ENCODE results near the gene TMEM132E. TPM values are rescaled to one million over a fixed set of nuclear protein-coding genes. Genes with fewer than 3 reads are reported as not detected.

TMEM132E gene
- total and polyA plus RNA-seq, 2 experiments from 2014 or later: 0.16 to 0.45 TPM

DNA sequence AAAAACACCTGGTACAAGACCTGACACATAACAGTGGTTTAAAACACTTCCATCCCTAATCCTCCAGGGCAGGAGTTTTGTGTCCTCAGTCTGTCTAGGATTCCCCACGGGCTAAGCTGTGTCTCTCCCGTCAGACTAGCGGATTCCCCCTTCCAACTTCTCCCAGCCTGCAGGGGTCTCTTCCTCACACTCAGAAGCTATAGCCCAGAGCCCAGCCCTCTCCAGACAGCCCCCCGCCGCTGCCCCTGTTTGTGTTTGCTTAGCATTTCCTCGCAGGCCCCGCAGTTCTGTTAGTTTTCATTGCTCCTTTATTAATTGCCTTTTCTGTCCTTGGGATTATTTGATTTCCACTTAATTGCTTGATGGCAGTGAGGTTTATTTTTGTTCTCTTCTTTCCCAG lies 91.2 kb downstream of the TMEM132E start:
- Histone ChIP-seq H3K4me2 (no peak overlapping the region), H3K9me2 (ENCODE audit: insufficient read depth) (no peaks in the 10 kb centered on the region), H4K20me1 (replicated peaks; ENCODE audit: insufficient read depth) (no peaks in the 10 kb centered on the region), H3F3A (replicated peaks; ENCODE audit: low read depth) (no peaks in the 10 kb centered on the region), H3K27me3 (ENCODE audit: insufficient read depth) (no peaks in the 10 kb centered on the region), H3K27ac (ENCODE audit: low read depth) (no peak overlapping the region), H3K4me1 (ENCODE audit: insufficient read depth) (peaks cover 1% of the 10 kb centered on the region; the same call in 1 of the 2 replicates), H3K79me2 (replicated peaks; ENCODE audit: insufficient read depth) (no peaks in the 10 kb centered on the region), H3K36me3 (ENCODE audit: insufficient read depth) (no peaks in the 10 kb centered on the region), H3K4me3 (no peak overlapping the region), H2AFZ (no peak overlapping the region)
- Mint-ChIP-seq H3K9me3 (no peaks in the 10 kb centered on the region), H3K4me3 (no peak overlapping the region), H3K36me3 (ENCODE audit: low read depth) (no peaks in the 10 kb centered on the region), H3K4me1 (peaks cover 18% of the 10 kb centered on the region), H3K27ac (no peak overlapping the region), H3K27me3 (ENCODE audit: insufficient read depth, low read depth, poor library complexity) (peaks cover 7% of the 10 kb centered on the region)
- DNase-seq (ENCODE audit: low spot score) (peak; percentile 12), ATAC-seq (peak; percentile 16; the same call in 2 of the 3 replicates)
- TF ChIP-seq NANOG (IDR thresholded peaks at IDR 0.05; ENCODE audit: borderline replicate concordance) (no peak), EZH2phosphoT487 (IDR thresholded peaks at IDR 0.05; ENCODE audit: unreplicated experiment) (no peak), STAT1 (IDR thresholded peaks at IDR 0.05; ENCODE audit: unreplicated experiment) (no peak), POLR2AphosphoS5 (IDR thresholded peaks at IDR 0.05; ENCODE audit: low read depth) (no peak)
- TF ChIP-seq, protein P1, sequence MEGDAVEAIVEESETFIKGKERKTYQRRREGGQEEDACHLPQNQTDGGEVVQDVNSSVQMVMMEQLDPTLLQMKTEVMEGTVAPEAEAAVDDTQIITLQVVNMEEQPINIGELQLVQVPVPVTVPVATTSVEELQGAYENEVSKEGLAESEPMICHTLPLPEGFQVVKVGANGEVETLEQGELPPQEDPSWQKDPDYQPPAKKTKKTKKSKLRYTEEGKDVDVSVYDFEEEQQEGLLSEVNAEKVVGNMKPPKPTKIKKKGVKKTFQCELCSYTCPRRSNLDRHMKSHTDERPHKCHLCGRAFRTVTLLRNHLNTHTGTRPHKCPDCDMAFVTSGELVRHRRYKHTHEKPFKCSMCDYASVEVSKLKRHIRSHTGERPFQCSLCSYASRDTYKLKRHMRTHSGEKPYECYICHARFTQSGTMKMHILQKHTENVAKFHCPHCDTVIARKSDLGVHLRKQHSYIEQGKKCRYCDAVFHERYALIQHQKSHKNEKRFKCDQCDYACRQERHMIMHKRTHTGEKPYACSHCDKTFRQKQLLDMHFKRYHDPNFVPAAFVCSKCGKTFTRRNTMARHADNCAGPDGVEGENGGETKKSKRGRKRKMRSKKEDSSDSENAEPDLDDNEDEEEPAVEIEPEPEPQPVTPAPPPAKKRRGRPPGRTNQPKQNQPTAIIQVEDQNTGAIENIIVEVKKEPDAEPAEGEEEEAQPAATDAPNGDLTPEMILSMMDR (conservative IDR thresholded peaks at IDR 0.05; ENCODE audit: low read depth in 2 of 2): 0 out of 4 replicates have a peak, but pooled peaks of 1 of the 2 experiments have one; percentile 11

DNA sequence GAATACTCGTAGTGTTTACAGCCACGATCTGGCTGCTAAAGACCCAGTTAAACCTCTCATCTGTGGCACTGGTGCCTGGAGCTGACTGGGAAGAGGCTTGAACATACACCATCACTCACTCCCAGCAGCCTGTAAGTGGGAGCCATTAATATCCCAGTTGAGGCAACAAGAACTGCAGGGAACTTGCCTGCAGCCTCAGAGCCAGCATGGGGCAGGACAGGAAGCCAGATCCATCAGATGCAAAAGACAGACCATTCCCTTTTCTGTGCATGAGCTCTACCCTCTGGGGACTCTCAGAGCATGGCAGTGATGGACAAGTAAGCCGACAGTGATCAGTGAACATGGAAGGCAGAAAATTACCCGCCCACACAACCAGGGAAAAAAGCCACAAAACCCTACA lies 91.8 kb downstream of the TMEM132E start:
- Histone ChIP-seq H3F3A (replicated peaks; ENCODE audit: low read depth) (no peaks in the 10 kb centered on the region), H3K27me3 (ENCODE audit: insufficient read depth) (no peaks in the 10 kb centered on the region), H2AFZ (no peak overlapping the region), H4K20me1 (replicated peaks; ENCODE audit: insufficient read depth) (no peaks in the 10 kb centered on the region), H3K4me2 (no peak overlapping the region), H3K9me2 (ENCODE audit: insufficient read depth) (no peaks in the 10 kb centered on the region), H3K36me3 (ENCODE audit: insufficient read depth) (no peaks in the 10 kb centered on the region), H3K79me2 (replicated peaks; ENCODE audit: insufficient read depth) (no peaks in the 10 kb centered on the region), H3K4me3 (no peak overlapping the region), H3K27ac (ENCODE audit: low read depth) (no peak overlapping the region), H3K4me1 (ENCODE audit: insufficient read depth) (no peaks in the 10 kb centered on the region; the same call in 1 of the 2 replicates)
- peaks cover 14% of the 10 kb centered on the region for H3K4me1 Mint-ChIP-seq
- H3K27me3 Mint-ChIP-seq (ENCODE audit: insufficient read depth, low read depth, poor library complexity): peaks cover 3% of the 10 kb centered on the region
- no peaks in the 10 kb centered on the region for H3K36me3 Mint-ChIP-seq (ENCODE audit: low read depth)
- TF ChIP-seq JUNB (IDR thresholded peaks at IDR 0.05; ENCODE audit: unreplicated experiment): no peak
- no peak for TF ChIP-seq POLR2AphosphoS5 (IDR thresholded peaks at IDR 0.05; ENCODE audit: low read depth)
- TF ChIP-seq ZNF114 (CRISPR knock-in tag; IDR thresholded peaks at IDR 0.05): no peak
- TF ChIP-seq, protein P2, sequence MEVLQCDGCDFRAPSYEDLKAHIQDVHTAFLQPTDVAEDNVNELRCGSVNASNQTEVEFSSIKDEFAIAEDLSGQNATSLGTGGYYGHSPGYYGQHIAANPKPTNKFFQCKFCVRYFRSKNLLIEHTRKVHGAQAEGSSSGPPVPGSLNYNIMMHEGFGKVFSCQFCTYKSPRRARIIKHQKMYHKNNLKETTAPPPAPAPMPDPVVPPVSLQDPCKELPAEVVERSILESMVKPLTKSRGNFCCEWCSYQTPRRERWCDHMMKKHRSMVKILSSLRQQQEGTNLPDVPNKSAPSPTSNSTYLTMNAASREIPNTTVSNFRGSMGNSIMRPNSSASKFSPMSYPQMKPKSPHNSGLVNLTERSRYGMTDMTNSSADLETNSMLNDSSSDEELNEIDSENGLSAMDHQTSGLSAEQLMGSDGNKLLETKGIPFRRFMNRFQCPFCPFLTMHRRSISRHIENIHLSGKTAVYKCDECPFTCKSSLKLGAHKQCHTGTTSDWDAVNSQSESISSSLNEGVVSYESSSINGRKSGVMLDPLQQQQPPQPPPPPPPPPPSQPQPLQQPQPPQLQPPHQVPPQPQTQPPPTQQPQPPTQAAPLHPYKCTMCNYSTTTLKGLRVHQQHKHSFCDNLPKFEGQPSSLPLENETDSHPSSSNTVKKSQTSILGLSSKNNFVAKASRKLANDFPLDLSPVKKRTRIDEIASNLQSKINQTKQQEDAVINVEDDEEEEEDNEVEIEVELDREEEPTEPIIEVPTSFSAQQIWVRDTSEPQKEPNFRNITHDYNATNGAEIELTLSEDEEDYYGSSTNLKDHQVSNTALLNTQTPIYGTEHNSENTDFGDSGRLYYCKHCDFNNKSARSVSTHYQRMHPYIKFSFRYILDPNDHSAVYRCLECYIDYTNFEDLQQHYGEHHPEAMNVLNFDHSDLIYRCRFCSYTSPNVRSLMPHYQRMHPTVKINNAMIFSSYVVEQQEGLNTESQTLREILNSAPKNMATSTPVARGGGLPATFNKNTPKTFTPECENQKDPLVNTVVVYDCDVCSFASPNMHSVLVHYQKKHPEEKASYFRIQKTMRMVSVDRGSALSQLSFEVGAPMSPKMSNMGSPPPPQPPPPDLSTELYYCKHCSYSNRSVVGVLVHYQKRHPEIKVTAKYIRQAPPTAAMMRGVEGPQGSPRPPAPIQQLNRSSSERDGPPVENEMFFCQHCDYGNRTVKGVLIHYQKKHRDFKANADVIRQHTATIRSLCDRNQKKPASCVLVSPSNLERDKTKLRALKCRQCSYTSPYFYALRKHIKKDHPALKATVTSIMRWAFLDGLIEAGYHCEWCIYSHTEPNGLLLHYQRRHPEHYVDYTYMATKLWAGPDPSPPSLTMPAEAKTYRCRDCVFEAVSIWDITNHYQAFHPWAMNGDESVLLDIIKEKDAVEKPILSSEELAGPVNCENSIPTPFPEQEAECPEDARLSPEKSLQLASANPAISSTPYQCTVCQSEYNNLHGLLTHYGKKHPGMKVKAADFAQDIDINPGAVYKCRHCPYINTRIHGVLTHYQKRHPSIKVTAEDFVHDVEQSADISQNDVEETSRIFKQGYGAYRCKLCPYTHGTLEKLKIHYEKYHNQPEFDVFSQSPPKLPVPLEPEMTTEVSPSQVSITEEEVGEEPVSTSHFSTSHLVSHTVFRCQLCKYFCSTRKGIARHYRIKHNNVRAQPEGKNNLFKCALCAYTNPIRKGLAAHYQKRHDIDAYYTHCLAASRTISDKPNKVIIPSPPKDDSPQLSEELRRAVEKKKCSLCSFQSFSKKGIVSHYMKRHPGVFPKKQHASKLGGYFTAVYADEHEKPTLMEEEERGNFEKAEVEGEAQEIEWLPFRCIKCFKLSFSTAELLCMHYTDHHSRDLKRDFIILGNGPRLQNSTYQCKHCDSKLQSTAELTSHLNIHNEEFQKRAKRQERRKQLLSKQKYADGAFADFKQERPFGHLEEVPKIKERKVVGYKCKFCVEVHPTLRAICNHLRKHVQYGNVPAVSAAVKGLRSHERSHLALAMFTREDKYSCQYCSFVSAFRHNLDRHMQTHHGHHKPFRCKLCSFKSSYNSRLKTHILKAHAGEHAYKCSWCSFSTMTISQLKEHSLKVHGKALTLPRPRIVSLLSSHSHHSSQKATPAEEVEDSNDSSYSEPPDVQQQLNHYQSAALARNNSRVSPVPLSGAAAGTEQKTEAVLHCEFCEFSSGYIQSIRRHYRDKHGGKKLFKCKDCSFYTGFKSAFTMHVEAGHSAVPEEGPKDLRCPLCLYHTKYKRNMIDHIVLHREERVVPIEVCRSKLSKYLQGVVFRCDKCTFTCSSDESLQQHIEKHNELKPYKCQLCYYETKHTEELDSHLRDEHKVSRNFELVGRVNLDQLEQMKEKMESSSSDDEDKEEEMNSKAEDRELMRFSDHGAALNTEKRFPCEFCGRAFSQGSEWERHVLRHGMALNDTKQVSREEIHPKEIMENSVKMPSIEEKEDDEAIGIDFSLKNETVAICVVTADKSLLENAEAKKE (CRISPR knock-in tag; IDR thresholded peaks at IDR 0.05): no peak
- TF ChIP-seq, protein P3, sequence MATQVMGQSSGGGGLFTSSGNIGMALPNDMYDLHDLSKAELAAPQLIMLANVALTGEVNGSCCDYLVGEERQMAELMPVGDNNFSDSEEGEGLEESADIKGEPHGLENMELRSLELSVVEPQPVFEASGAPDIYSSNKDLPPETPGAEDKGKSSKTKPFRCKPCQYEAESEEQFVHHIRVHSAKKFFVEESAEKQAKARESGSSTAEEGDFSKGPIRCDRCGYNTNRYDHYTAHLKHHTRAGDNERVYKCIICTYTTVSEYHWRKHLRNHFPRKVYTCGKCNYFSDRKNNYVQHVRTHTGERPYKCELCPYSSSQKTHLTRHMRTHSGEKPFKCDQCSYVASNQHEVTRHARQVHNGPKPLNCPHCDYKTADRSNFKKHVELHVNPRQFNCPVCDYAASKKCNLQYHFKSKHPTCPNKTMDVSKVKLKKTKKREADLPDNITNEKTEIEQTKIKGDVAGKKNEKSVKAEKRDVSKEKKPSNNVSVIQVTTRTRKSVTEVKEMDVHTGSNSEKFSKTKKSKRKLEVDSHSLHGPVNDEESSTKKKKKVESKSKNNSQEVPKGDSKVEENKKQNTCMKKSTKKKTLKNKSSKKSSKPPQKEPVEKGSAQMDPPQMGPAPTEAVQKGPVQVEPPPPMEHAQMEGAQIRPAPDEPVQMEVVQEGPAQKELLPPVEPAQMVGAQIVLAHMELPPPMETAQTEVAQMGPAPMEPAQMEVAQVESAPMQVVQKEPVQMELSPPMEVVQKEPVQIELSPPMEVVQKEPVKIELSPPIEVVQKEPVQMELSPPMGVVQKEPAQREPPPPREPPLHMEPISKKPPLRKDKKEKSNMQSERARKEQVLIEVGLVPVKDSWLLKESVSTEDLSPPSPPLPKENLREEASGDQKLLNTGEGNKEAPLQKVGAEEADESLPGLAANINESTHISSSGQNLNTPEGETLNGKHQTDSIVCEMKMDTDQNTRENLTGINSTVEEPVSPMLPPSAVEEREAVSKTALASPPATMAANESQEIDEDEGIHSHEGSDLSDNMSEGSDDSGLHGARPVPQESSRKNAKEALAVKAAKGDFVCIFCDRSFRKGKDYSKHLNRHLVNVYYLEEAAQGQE (IDR thresholded peaks at IDR 0.05; ENCODE audit: unreplicated experiment): no peak
- TF ChIP-seq STAT1 (IDR thresholded peaks at IDR 0.05; ENCODE audit: unreplicated experiment): no peak
- TF ChIP-seq EZH2 (IDR thresholded peaks at IDR 0.05; ENCODE audit: low read depth, unreplicated experiment): no peak
- TF ChIP-seq EZH2phosphoT487 (IDR thresholded peaks at IDR 0.05; ENCODE audit: unreplicated experiment): no peak
- DNase-seq (ENCODE audit: low spot score) (no peak), ATAC-seq (no peak)
- no peak overlapping the region for H3K4me3 Mint-ChIP-seq
- H3K27ac Mint-ChIP-seq: no peak overlapping the region
- no peaks in the 10 kb centered on the region for H3K9me3 Mint-ChIP-seq
